ENCODE measurements around the gene CDH23.
A peak's percentile ranks its signal among the peaks of the same experiment; 100 is the strongest.

The CDH23 gene

DNA sequence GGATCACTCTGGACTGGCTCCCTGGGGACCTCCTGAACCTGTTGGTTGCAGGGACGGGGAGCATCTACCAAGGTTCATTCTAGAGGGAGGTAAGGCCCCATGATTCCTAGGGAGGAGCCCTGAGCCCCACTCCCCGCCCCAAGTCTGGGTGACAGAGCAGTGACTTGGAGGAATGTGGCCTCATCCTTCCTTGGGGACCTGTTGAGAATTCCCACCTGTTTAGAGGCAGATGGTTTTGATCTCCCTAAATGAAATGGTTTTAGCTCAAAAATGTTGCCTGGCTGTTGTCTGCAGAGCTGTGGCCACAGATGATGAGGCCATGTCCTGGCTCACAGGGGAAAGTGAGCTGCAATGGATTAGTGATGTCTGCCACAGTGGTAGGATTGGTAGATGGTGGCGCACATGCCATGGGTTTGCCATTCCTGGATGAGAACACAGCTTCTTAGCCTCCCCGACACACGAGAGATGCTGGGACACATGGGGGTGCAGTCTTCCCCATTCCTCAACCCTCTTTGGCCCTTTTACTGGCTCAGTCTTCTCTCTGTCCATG is 310.6 kb downstream of the CDH23 start:
- DNase-seq (ENCODE audit: low read depth, low spot score), result no peak

GRCh38 chr10:71708301-71708703 is 311.6 kb downstream of the CDH23 start:
- DNase-seq (ENCODE audit: low read depth, low spot score), result peak; percentile 37

DNA sequence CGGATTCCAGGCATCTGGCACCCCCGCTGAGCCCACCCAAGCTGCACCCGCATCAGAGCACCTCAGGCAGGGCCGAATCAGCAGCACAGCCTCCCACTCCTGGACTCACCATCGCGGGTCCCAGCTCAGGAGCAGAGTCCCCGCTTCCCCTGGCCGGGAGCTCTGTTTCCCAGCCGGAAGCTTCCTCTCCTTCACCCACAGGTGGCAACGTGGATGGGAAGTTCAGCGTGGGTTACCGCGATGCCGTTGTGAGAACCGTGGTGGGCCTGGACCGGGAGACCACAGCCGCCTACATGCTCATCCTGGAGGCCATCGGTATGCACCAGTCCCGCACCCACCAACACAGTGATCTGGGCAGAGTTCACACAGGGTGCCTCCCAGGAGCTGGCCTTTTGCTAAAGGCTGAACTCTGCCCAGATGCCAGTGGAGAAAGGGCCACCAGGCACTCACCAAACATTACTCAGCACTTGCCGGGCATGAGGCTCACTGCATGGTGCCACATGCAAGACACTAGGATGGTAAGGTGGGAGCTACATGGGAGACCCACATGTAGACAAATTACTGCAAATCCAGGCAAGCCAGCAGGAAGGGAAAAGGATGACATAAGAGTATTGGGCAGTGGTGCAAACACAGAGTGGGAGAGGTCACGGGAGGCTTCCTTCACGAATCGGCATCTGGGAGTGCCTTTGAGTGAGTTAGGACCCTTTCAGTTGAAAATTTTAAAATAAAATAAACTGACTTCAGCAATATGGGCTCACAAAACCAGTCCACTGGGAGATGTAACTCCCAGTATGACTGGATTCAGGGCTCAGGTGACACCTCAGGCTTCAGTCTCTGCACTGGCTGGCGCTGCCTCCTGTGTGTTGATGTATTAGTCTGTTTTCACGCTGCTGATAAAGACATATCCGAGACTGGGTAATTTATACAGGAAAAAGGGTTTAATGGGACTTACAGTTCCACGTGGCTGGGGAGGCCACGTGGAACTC is 312.5 kb downstream of the CDH23 start:
- DNase-seq (ENCODE audit: low read depth, low spot score), result no peak

DNA sequence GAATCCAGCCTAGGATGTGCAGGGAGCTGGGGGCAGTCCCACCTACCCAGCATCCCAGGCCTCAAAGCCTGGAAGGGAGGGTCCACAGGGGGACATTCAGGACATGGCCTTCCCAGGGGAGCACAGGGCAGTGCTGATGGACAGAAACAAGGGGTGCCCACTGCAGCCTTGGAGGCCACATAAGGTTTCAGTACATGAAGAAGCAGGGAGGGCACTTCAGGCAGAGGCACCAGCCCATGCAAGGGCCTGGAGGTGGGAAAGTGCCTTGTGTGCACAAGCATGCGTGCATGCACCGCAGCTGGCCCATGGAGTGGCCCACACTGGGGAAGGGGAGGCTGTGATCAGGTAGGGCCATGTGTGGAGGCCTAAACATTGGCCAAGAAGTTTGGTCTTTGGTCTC is 313.8 kb downstream of the CDH23 start:
- no peak for DNase-seq (ENCODE audit: low read depth, low spot score)

- no peak for DNase-seq (ENCODE audit: low read depth, low spot score)
Measured at GRCh38 chr10:71711052-71711623, 314.4 kb downstream of the CDH23 start.

- no peak for DNase-seq (ENCODE audit: low read depth, low spot score)
Measured at GRCh38 chr10:71712170-71712569, 315.4 kb downstream of the CDH23 start.

- DNase-seq (ENCODE audit: low read depth, low spot score), result no peak
Measured at GRCh38 chr10:71712572-71713134, 315.9 kb downstream of the CDH23 start.

DNA sequence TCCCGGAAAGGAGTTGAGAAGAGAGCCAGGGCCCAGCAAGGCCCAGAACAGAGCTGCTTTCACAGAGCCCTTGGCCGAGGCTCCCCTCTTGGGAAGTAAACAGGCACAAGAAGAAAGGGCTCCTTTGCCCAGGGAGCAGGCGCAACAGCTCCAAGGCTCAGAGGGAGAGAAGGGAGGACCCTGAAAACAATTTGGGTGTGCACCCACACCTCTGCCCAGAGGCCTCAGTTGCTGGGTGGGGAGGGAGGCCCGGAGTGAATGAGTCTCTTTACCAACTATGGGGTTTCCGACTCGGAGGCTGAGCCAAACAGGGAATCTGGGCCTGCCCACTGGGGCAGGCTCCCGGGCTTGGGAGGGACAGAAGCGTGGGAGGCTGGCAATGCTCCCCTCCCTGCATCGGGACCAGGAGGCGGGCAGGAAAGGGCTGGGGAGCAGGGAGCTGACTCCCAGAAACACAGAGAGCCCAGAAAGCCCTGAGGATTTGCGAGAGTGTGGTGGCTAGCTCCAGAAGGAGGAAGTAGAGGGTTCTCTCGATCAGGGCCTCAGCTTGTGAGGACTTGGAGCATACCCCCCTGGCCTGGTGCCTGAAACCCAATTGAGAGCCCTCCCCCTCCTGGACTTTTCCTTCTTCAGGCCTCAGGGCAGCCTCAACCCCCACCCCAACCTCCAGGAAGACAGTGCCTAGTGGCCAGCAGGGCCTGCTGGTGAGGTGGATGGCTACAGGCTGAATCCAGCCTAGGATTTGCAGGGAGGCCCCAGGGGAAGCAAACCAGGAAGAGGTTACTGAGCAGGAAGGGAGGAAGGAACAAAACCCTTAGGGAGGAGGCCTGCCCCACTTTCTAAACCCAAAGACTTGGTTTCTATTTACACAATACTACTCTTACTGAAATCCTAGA is 316.7 kb downstream of the CDH23 start:
- no peak for DNase-seq (ENCODE audit: low read depth, low spot score)

- DNase-seq (ENCODE audit: low read depth, low spot score), result no peak
Measured at GRCh38 chr10:71714031-71714410, 317.3 kb downstream of the CDH23 start.

DNA sequence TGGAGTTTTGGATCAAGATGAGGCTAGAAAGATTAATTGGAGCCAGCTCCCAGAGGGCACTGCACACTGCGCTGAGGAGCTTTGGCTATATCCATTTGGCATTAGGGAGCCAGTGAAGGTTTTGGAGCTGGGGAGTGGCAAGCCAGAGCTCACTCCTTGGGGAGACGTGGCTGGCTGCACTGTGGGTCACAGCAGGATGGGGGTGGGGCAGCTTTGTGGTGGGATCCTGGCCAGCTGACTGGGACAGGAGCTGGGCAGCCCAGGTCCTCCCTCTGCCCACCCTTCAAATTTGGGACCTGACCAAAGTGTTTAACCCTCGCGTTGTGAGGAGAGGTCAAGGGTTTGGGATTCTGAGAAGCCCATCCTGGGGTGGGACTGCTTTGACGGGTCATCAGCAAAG is 317.9 kb downstream of the CDH23 start:
- DNase-seq (ENCODE audit: low read depth, low spot score), result no peak

GRCh38 chr10:71715026-71715425 is 318.3 kb downstream of the CDH23 start:
- no peak for DNase-seq (ENCODE audit: low read depth, low spot score)

- DNase-seq (ENCODE audit: low read depth, low spot score), result no peak
Measured at GRCh38 chr10:71715860-71716259, 319.1 kb downstream of the CDH23 start.

GRCh38 chr10:71716426-71716825 is 319.7 kb downstream of the CDH23 start:
- no peak for DNase-seq (ENCODE audit: low read depth, low spot score)

GRCh38 chr10:71717056-71717455 is 320.3 kb downstream of the CDH23 start:
- no peak for DNase-seq (ENCODE audit: low read depth, low spot score)

GRCh38 chr10:71717551-71717951 is 320.8 kb downstream of the CDH23 start:
- no peak for DNase-seq (ENCODE audit: low read depth, low spot score)

GRCh38 chr10:71718165-71718698 is 321.5 kb downstream of the CDH23 start:
- DNase-seq (ENCODE audit: low read depth, low spot score), result no peak

- DNase-seq (ENCODE audit: low read depth, low spot score), result no peak
Measured at GRCh38 chr10:71719042-71719441, 322.3 kb downstream of the CDH23 start.

- no peak for DNase-seq (ENCODE audit: low read depth, low spot score)
Measured at GRCh38 chr10:71719464-71720201, 322.9 kb downstream of the CDH23 start, which contains the start of gene C10orf105. TSS of gene C10orf105 (minus strand) at chr10:71719778. CDS start at chr10:71716337, 3,441 bp downstream.

DNA sequence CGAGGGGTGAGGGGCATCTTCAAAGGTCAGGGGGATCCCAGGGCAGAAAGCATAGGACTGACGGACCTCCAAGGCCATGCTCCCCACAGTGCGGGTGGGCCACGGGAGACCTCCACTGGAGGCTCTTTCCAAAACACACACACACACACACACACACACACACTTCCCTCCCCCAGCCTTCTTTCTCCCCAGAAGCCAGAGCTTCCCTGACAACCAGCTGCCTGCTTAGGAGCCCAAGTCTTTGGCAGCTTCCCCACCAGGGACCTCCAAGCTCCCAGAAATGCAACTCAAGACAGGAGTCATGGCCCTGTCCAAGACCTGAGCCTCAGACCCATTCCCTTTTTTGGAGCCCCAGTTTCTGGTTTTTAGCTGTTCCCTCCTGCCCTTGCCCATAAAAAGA is 323.6 kb downstream of the CDH23 start:
- DNase-seq (ENCODE audit: low read depth, low spot score), result no peak

GRCh38 chr10:71721313-71721712 is 324.6 kb downstream of the CDH23 start:
- no peak for DNase-seq (ENCODE audit: low read depth, low spot score)
